Measurements from ENCODE around the gene GALM. TPM values are rescaled to one million over a fixed set of nuclear protein-coding genes. Genes with fewer than 3 reads are reported as not detected.

GALM gene
- total and polyA plus RNA-seq, 2 of the 13 experiments (the other 11 are each of a cell fraction or from before 2014, with no cell fraction given) = 65.5 to 90.0 TPM

GRCh38 chr2:38776531-38776930 is 110.6 kb downstream of the GALM start:
- intact Hi-C loops (cut with micrococcal nuclease; ENCODE audit: unreplicated experiment) = no loop called here
- CTCF ChIA-PET (ENCODE audit: low intra/inter-chr PET ratio, low total read pairs) = no interaction called here
- H2AFZ ChIP-seq (ENCODE audit: low read length) = peak overlapping the region; percentile 56

More at GRCh38 chr2:38776531-38776930, 110.6 kb downstream of the GALM start:
- 80% methylated on average over 13 of the region's 13 CpGs for WGBS (ENCODE audit: low lambda C conversion rate)
- peak overlapping the region; percentile 73 for H3K4me2 ChIP-seq (ENCODE audit: low read depth, low read length)
- DNase-seq (ENCODE audit: low spot score) (no peak), FAIRE-seq (no peak), ATAC-seq (no peak)
- peaks cover 6 to 7% of the 10 kb centered on the region in 2 experiments; a peak in 4 of 5 replicates for H3K36me3 ChIP-seq (replicated peaks in 1 of 2; ENCODE audit: control insufficient read depth in 1 of 2, insufficient read depth in 2 of 2, low read length in 2 of 2)
- no peak overlapping the region for H3K4me3 ChIP-seq (replicated peaks in 1 of 3; ENCODE audit: insufficient read depth in 1 of 3, low read depth in 2 of 3, low read length in 3 of 3)
- no TSS peak for BruUV-seq (replicated peaks)
- no peaks in the 10 kb centered on the region for H3K9me3 ChIP-seq (ENCODE audit: low read length)
- in situ Hi-C loops (cut with HindIII; ENCODE audit: extremely low pct_ligation_motif_present, low pct_unique_long_range_greater_than_20kb) = no loop called here
- peaks cover 56% of the 10 kb centered on the region for H3K4me1 ChIP-seq (ENCODE audit: insufficient read depth, low read length)
- no peaks in the 10 kb centered on the region; a peak in 1 of 5 replicates for H3K27me3 ChIP-seq (ENCODE audit: control insufficient read depth in 1 of 2, insufficient read depth in 2 of 2, low read length in 2 of 2)
- TF ChIP-seq ZSCAN9 (CRISPR knock-in tag; IDR thresholded peaks at IDR 0.05; ENCODE audit: borderline replicate concordance) = no peak
- TF ChIP-seq ZFYVE20 (CRISPR knock-in tag; IDR thresholded peaks at IDR 0.05; ENCODE audit: borderline replicate concordance, low read depth) = no peak
- TF ChIP-seq KAT7 (CRISPR knock-in tag; IDR thresholded peaks at IDR 0.05; ENCODE audit: borderline replicate concordance) = no peak
- TF ChIP-seq ZFP36 (IDR thresholded peaks at IDR 0.05; ENCODE audit: borderline replicate concordance, low read depth, low read length, partially characterized antibody) = no peak
- no peak for TF ChIP-seq FOXK2 (IDR thresholded peaks at IDR 0.05)
- TF ChIP-seq ZHX2 (IDR thresholded peaks at IDR 0.05; ENCODE audit: low read depth) = no peak
- no peak for TF ChIP-seq ZHX2 (CRISPR knock-in tag; IDR thresholded peaks at IDR 0.05; ENCODE audit: borderline replicate concordance)
- TF ChIP-seq CHD4 (IDR thresholded peaks at IDR 0.05; ENCODE audit: borderline replicate concordance, low read length) = no peak
- TF ChIP-seq CTCF (CRISPR knock-in tag; IDR thresholded peaks at IDR 0.05) = no peak
- H3K79me2 ChIP-seq (ENCODE audit: insufficient read depth, low read length) = peaks cover 11% of the 10 kb centered on the region
- no peaks in the 10 kb centered on the region for H4K20me1 ChIP-seq (ENCODE audit: insufficient read depth, low read length)
- no peak overlapping the region for H3K27ac ChIP-seq (ENCODE audit: extremely low read length, insufficient read depth, low read length)
- no peak overlapping the region for H3K9ac ChIP-seq (ENCODE audit: insufficient read depth, low read depth, low read length)
- POLR2A ChIA-PET = interaction anchor here (2.2 kb wide), 1 partner anchor 25 kb away, joined by 46 read pairs; the partner anchor contains the start of gene SRSF7

All from HepG2 (cell line).